ENCODE data around the gene ALX1.

ALX1 gene

GRCh38 chr12:85280165-85280983 lies at the start of gene ALX1:
TSS of gene ALX1 (plus strand) at chr12:85280220. CDS start at chr12:85280262, 42 bp downstream.
- no peak for DNase-seq

GRCh38 chr12:85237327-85237726 lies 42.7 kb upstream of the ALX1 start:
- no peak for DNase-seq

GRCh38 chr12:85244561-85244960 lies 35.5 kb upstream of the ALX1 start:
- DNase-seq, result no peak

- DNase-seq, result no peak
Measured at GRCh38 chr12:85253853-85254252, 26.2 kb upstream of the ALX1 start.

- DNase-seq, result no peak
Measured at GRCh38 chr12:85257671-85258070, 22.3 kb upstream of the ALX1 start.

- DNase-seq, result no peak
Measured at GRCh38 chr12:85260447-85260846, 19.6 kb upstream of the ALX1 start.

GRCh38 chr12:85260896-85261295 lies 19.1 kb upstream of the ALX1 start:
- no peak for DNase-seq

GRCh38 chr12:85266356-85266755 lies 13.7 kb upstream of the ALX1 start:
- DNase-seq, result no peak

- no peak for DNase-seq
Measured at GRCh38 chr12:85273381-85274314, 6.4 kb upstream of the ALX1 start.

- no peak for DNase-seq
Measured at GRCh38 chr12:85274315-85274651, 5.7 kb upstream of the ALX1 start.

- no peak for DNase-seq
Measured at GRCh38 chr12:85275374-85275773, 4.6 kb upstream of the ALX1 start.

GRCh38 chr12:85277191-85277590 lies 2.8 kb upstream of the ALX1 start:
- DNase-seq, result no peak

- DNase-seq, result no peak
Measured at GRCh38 chr12:85277900-85278597, 2.0 kb upstream of the ALX1 start.

GRCh38 chr12:85278598-85279448 lies 1.2 kb upstream of the ALX1 start:
- DNase-seq, result no peak

GRCh38 chr12:85279449-85280164 lies 413 bp upstream of the ALX1 start:
- no peak for DNase-seq

- no peak for DNase-seq
Measured at GRCh38 chr12:85280984-85281630, 1.1 kb downstream of the ALX1 start.

GRCh38 chr12:85281636-85282312 lies 1.8 kb downstream of the ALX1 start:
- no peak for DNase-seq

GRCh38 chr12:85283560-85283959 lies 3.5 kb downstream of the ALX1 start:
- DNase-seq, result no peak

- no peak for DNase-seq
Measured at GRCh38 chr12:85296362-85296761, 16.3 kb downstream of the ALX1 start.

GRCh38 chr12:85299053-85299452 lies 19.0 kb downstream of the ALX1 start:
- no peak for DNase-seq

GRCh38 chr12:85301051-85301450 lies 21.0 kb downstream of the ALX1 start:
- no peak for DNase-seq

Measured in activated CD4-positive, alpha-beta T cell treated with anti-CD3 and anti-CD28 coated beads, Interleukin-2, amount 50 U/mL, for 48 hours (primary cell).